NCI-H524 (cell line): Measurements from ENCODE around the gene PRH2.

Experiments
- DNase-seq, 2 experiments: peaks; one replicate each; lab custom pipeline; 2025; lab: John Stamatoyannopoulos, UW

PRH2 gene

GRCh38 chr12:10960211-10960610 lies 31.2 kb downstream of the PRH2 start:
- peak in 1 of 2 experiments; percentile 29 for DNase-seq

- no peak for DNase-seq
Observed at GRCh38 chr12:10965476-10965875, 36.4 kb downstream of the PRH2 start.

DNA sequence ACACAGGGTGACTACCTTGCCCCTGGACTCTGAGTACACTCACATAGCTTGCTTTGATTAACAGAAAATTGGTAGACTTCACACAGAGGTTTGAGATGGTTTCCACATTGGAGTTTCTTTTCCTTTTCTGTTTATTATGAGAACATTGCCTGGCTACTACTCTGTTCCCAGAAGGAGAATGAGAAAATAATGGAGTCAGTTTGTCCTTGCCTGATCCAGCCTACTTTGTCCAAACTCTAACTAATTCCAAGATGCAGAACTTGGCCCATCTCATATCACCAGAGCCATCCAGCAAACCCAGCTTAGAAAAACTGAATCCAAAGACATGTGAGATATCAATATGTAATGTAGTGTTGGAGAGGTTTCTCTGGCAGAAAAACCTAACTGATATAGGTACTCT lies 37.3 kb downstream of the PRH2 start:
- no peak for DNase-seq

- DNase-seq = no peak
Observed at GRCh38 chr12:10967409-10967808, 38.4 kb downstream of the PRH2 start.

GRCh38 chr12:10968765-10969456 lies 39.9 kb downstream of the PRH2 start:
- DNase-seq = no peak

DNA sequence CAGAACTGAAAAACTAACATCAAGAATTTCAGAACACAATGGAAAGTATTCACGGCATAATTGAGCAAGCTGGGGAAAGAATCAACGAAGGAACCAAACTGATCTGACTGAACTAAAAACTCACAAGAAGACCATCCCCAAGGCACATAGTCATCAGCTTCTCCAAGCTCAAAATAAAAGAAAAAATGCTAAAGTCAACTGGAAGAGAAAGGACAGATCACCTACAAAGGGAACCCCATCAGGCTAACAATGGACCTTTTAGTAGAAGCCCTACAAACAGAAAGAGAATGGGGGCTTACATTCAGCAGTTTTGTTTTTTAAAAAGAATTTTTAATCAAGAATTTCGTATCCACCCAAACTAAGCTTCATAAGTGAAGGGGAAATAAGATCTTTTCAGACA lies 45.9 kb downstream of the PRH2 start:
- no peak for DNase-seq

DNA sequence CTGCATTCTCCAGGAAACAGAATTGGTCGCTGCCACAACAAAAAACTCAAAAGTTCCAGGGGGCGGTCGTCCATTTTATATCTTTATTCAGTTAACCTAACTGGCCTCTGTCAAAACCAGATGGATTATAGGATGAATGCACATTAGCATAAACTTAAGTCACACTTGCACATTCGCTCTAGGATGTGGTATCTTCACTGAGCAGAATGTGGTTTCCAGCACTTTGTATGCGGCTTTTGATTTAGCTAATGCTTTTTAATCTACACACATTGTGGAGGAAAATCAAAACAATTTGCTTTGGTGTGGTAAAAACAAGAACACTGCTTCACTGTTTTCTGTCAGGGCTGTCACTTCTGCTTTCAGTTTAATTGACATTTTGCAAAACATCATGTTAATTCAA lies 53.2 kb downstream of the PRH2 start:
- no peak for DNase-seq
